ENCODE results near the gene PROCR. TPM values are rescaled to one million over a fixed set of nuclear protein-coding genes. Genes with fewer than 3 reads are reported as not detected.
"Not testable (repeated sequence)": the region's sequence is repeated elsewhere in the genome, so short reads cannot be mapped to it uniquely, and the experiment has no call there.

The PROCR gene
- total and polyA plus RNA-seq, 2 donors (not counting 1 experiment from before 2014, with no cell fraction given) = 24.5 to 50.5 TPM

- Histone ChIP-seq H3K9ac (ENCODE audit: insufficient read depth, low read length) (no peak overlapping the region), H4K20me1 (ENCODE audit: control insufficient read depth, extremely low read depth, insufficient read depth, low read length) (no peaks in the 10 kb centered on the region), H2AFZ (ENCODE audit: low read length) (no peak overlapping the region), H3K4me2 (ENCODE audit: extremely low read depth, insufficient read depth, low read length) (no peak overlapping the region), H3K27ac (ENCODE audit: insufficient read depth, low read length) (no peak overlapping the region), H3K9me3 (ENCODE audit: control insufficient read depth, insufficient read depth, low read depth, low read length) (no peaks in the 10 kb centered on the region), H3K27me3 (ENCODE audit: control insufficient read depth, insufficient read depth, low read length) (no peaks in the 10 kb centered on the region), H3K36me3 (ENCODE audit: control insufficient read depth, insufficient read depth, low read length) (no peaks in the 10 kb centered on the region), H3K79me2 (ENCODE audit: control insufficient read depth, insufficient read depth, low read length) (no peaks in the 10 kb centered on the region), H3K4me1 (ENCODE audit: control insufficient read depth, extremely low read depth, insufficient read depth, low read length) (no peaks in the 10 kb centered on the region), H3K4me3 (replicated peaks in 1 of 4; ENCODE audit: control extremely low read depth in 1 of 4, insufficient read depth in 1 of 4, low read depth in 3 of 4, low read length in 4 of 4) (no peak overlapping the region)
- DNase-seq (ENCODE audit: low read depth in 2 of 2) = peak in 1 of 2 donors; percentile 30
- TF ChIP-seq, protein P1, sequence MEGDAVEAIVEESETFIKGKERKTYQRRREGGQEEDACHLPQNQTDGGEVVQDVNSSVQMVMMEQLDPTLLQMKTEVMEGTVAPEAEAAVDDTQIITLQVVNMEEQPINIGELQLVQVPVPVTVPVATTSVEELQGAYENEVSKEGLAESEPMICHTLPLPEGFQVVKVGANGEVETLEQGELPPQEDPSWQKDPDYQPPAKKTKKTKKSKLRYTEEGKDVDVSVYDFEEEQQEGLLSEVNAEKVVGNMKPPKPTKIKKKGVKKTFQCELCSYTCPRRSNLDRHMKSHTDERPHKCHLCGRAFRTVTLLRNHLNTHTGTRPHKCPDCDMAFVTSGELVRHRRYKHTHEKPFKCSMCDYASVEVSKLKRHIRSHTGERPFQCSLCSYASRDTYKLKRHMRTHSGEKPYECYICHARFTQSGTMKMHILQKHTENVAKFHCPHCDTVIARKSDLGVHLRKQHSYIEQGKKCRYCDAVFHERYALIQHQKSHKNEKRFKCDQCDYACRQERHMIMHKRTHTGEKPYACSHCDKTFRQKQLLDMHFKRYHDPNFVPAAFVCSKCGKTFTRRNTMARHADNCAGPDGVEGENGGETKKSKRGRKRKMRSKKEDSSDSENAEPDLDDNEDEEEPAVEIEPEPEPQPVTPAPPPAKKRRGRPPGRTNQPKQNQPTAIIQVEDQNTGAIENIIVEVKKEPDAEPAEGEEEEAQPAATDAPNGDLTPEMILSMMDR (conservative IDR thresholded peaks at IDR 0.05 in 1 of 2, IDR thresholded peaks at IDR 0.05 in 1 of 2; ENCODE audit: low read depth in 1 of 2, low read length in 2 of 2) = no peak
- TF ChIP-seq EZH2 (IDR thresholded peaks at IDR 0.05; ENCODE audit: low read length, missing control alignments) = no peak
Observed at GRCh38 chr20:35187584-35188190, 15.8 kb downstream of the PROCR start.

DNA sequence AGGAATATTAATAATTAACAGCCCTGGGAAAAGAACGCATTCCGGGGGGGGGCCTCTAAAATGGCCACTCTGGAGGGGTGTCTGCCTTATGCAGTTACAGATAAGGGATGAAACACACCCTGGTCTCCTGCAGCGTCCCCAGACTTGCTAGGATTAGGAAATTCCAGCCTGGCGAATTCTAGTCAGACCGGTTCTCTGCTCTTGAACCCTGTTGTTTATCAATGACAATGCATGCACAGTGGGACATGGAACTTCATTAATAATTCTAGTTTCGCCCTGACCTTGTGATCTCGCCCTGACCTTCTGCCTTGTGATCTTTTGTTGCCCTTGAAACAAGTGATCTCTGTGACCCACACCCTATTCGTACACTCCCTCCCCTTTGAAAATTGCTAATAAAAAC, 17.4 kb downstream of the PROCR start:
- H3K79me2 ChIP-seq (ENCODE audit: control insufficient read depth, insufficient read depth, low read length); H3K4me3 ChIP-seq (replicated peaks in 1 of 4; ENCODE audit: control extremely low read depth in 1 of 4, insufficient read depth in 1 of 4, low read depth in 3 of 4, low read length in 4 of 4); H2AFZ ChIP-seq (ENCODE audit: low read length); H3K9me3 ChIP-seq (ENCODE audit: control insufficient read depth, insufficient read depth, low read depth, low read length); H3K9ac ChIP-seq (ENCODE audit: insufficient read depth, low read length); H4K20me1 ChIP-seq (ENCODE audit: control insufficient read depth, extremely low read depth, insufficient read depth, low read length); DNase-seq (ENCODE audit: low read depth in 2 of 2); H3K4me1 ChIP-seq (ENCODE audit: control insufficient read depth, extremely low read depth, insufficient read depth, low read length); H3K4me2 ChIP-seq (ENCODE audit: extremely low read depth, insufficient read depth, low read length); H3K36me3 ChIP-seq (ENCODE audit: control insufficient read depth, insufficient read depth, low read length); H3K27ac ChIP-seq (ENCODE audit: insufficient read depth, low read length); H3K27me3 ChIP-seq (ENCODE audit: control insufficient read depth, insufficient read depth, low read length): not testable (repeated sequence)

DNA sequence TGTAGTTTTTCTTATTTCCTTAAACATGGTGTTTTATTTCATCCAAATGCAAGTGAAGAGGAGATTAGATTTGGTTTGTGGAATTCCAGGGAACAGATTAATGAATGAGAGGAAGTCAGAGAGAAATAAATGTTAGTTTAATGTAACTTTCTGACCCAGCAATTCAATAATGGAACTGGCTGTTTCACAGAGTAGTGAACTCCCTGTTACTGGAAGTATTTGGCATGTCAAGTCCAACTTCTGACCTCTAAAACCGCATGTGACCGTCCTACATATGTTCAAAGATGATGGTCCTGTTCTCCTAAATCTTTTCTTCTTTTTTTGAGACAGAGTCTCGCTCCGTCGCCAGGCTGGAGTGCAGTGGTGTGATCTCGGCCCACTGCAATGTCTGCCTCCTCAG, 18.7 kb downstream of the PROCR start:
- H3K4me1 ChIP-seq (ENCODE audit: control insufficient read depth, extremely low read depth, insufficient read depth, low read length) = no peaks in the 10 kb centered on the region
- H3K79me2 ChIP-seq (ENCODE audit: control insufficient read depth, insufficient read depth, low read length) = no peaks in the 10 kb centered on the region
- no peak overlapping the region for H3K27ac ChIP-seq (ENCODE audit: insufficient read depth, low read length)
- H3K36me3 ChIP-seq (ENCODE audit: control insufficient read depth, insufficient read depth, low read length) = no peaks in the 10 kb centered on the region
- no peak overlapping the region for H3K9ac ChIP-seq (ENCODE audit: insufficient read depth, low read length)
- no peak overlapping the region for H3K4me3 ChIP-seq (replicated peaks in 1 of 4; ENCODE audit: control extremely low read depth in 1 of 4, insufficient read depth in 1 of 4, low read depth in 3 of 4, low read length in 4 of 4)
- DNase-seq (ENCODE audit: low read depth in 2 of 2) = peak in 1 of 2 donors; percentile 8
- H2AFZ ChIP-seq (ENCODE audit: low read length) = no peak overlapping the region
- TF ChIP-seq, protein P1 (conservative IDR thresholded peaks at IDR 0.05 in 1 of 2, IDR thresholded peaks at IDR 0.05 in 1 of 2; ENCODE audit: low read depth in 1 of 2, low read length in 2 of 2) = no peak
- TF ChIP-seq EZH2 (IDR thresholded peaks at IDR 0.05; ENCODE audit: low read length, missing control alignments) = no peak
- H4K20me1 ChIP-seq (ENCODE audit: control insufficient read depth, extremely low read depth, insufficient read depth, low read length) = no peaks in the 10 kb centered on the region
- no peak overlapping the region for H3K4me2 ChIP-seq (ENCODE audit: extremely low read depth, insufficient read depth, low read length)
- H3K9me3 ChIP-seq (ENCODE audit: control insufficient read depth, insufficient read depth, low read depth, low read length) = no peaks in the 10 kb centered on the region
- H3K27me3 ChIP-seq (ENCODE audit: control insufficient read depth, insufficient read depth, low read length) = no peaks in the 10 kb centered on the region
